GM23248 (cell line): ENCODE measurements around the gene CACNB4. TPM values are rescaled to one million over a fixed set of nuclear protein-coding genes. Genes with fewer than 3 reads are reported as not detected.
"Not testable (repeated sequence)": the region's sequence is repeated elsewhere in the genome, so short reads cannot be mapped to it uniquely, and the experiment has no call there.

Source experiments
- DNase-seq: peaks from one replicate; pipeline ENCODE4 v3.0.0-alpha.2; 2015
- H2AFZ ChIP-seq: fragments of 200-600 bp; sonication (generic); 2 replicates; pipeline ENCODE4 v1.6.1; 2016; ENCODE audit warnings: antibody characterized with exemption
- H3F3A ChIP-seq: fragments of 200-600 bp; sonication (generic); 2 replicates; pipeline ENCODE4 v1.6.1; 2016; ENCODE audit warnings: mild to moderate bottlenecking, antibody characterized with exemption, mixed run types; ENCODE audit not compliant: insufficient read depth
- H3K27ac ChIP-seq: fragments of 200-600 bp; sonication (generic); 2 replicates; pipeline ENCODE4 v1.5.1; 2016; ENCODE audit warnings: mild to moderate bottlenecking
- H3K27me3 ChIP-seq: fragments of 200-600 bp; sonication (generic); replicated peaks from 2 replicates; pipeline ENCODE4 v1.6.1; 2016; ENCODE audit warnings: mild to moderate bottlenecking; ENCODE audit not compliant: insufficient read depth
- H3K36me3 ChIP-seq: fragments of 200-600 bp; sonication (generic); 2 replicates; pipeline ENCODE4 v1.6.1; 2016; ENCODE audit warnings: low read depth, mild to moderate bottlenecking
- H3K4me1 ChIP-seq: fragments of 200-600 bp; sonication (generic); 2 replicates; pipeline ENCODE4 v1.6.1; 2016; ENCODE audit warnings: mild to moderate bottlenecking; ENCODE audit not compliant: insufficient read depth
- H3K4me2 ChIP-seq: fragments of 200-600 bp; sonication (generic); one replicate; pipeline ENCODE4 v1.6.1; 2016; ENCODE audit warnings: mild to moderate bottlenecking; ENCODE audit not compliant: unreplicated experiment
- H3K4me3 ChIP-seq: fragments of 200-600 bp; sonication (generic); 2 replicates; pipeline ENCODE4 v1.5.1; 2016; ENCODE audit warnings: mild to moderate bottlenecking
- H3K79me2 ChIP-seq: fragments of 200-600 bp; sonication (generic); 2 replicates; pipeline ENCODE4 v1.6.1; 2016; ENCODE audit warnings: mild to moderate bottlenecking; ENCODE audit not compliant: insufficient read depth
- H3K9ac ChIP-seq: fragments of 200-600 bp; sonication (generic); 2 replicates; pipeline ENCODE4 v1.6.1; 2016; ENCODE audit warnings: mild to moderate bottlenecking
- H3K9me2 ChIP-seq: fragments of 200-600 bp; sonication (generic); 2 replicates; pipeline ENCODE4 v1.6.1; 2016; ENCODE audit warnings: mixed run types, mild to moderate bottlenecking, moderate library complexity; ENCODE audit not compliant: insufficient read depth
- H3K9me3 ChIP-seq: fragments of 200-600 bp; sonication (generic); one replicate; pipeline ENCODE4 v1.6.1; 2017; ENCODE audit warnings: low read depth
- H4K20me1 ChIP-seq: fragments of 200-600 bp; sonication (generic); 2 replicates; pipeline ENCODE4 v1.6.0; 2016; ENCODE audit not compliant: insufficient read depth
- EZH2 ChIP-seq: fragments of 200-600 bp; sonication (generic); IDR thresholded peaks from 2 replicates; pipeline ENCODE4 v1.6.1; 2018; ENCODE audit warnings: antibody characterized with exemption, mild to moderate bottlenecking; ENCODE audit not compliant: insufficient read depth, poor library complexity, severe bottlenecking
- EZH2phosphoT487 ChIP-seq: fragments of 200-600 bp; sonication (generic); IDR thresholded peaks from 2 replicates; pipeline ENCODE4 v1.6.1; 2018; ENCODE audit warnings: antibody characterized with exemption, moderate library complexity, mild to moderate bottlenecking, low read depth; ENCODE audit not compliant: insufficient read depth
- WGBS, 2 experiments: methylation state at CpG; one replicate each; pipeline ENCODE4 v1.1.6; 2015 to 2017; ENCODE audit warnings: low lambda C conversion rate in 2 of 2, low coverage in 1 of 2; ENCODE audit errors: missing lambda C conversion rate in 2 of 2; 5-methylcytosine and 5-hydroxymethylcytosine counted together
- in situ Hi-C: fragments of 300-500 bp; cut with MboI; formaldehyde crosslinking; loops from 2 replicates; pipeline ENCODE4 v1.15.0; 2020
- polyA plus RNA-seq: library from polyadenylated mRNA; unstranded; fragments of >200 nt; fragmentation: Nextera tagmentation; extraction: Ambion mirVana; gene quantifications from 2 replicates; pipeline ENCODE4 v1.2.1, GENCODE V29; 2016
- total RNA-seq: library from RNA; depleted of rRNA; stranded (reverse); fragments of >200 nt; shearing (Covaris generic); gene quantifications from 2 replicates; pipeline ENCODE4 v1.2.3, GENCODE V29; 2014

The CACNB4 gene
- total and polyA plus RNA-seq, 2 experiments from 2014 or later, result 0.05 to 0.11 TPM

DNA sequence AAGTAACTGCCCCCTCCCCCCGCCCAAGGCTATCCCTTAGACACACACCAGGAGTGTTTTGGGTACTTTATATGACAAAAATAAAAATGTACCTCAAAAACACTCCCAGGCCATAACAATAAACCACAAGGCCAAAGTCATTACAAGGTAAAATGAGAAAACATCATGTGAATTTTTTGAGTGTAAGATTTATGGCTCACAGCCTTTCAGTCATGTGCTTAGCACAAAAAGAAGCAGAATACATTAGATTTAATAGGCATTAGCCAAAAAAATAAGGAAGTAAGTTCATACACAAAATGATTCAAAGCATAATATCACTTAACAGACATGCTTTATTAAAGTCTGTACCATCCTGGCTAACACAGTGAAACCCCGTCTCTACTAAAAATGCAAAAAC, 103.7 kb downstream of the CACNB4 start:
- Histone ChIP-seq H3K9me2 (no peaks in the 10 kb centered on the region), H3K9ac (no peak overlapping the region), H3F3A (no peaks in the 10 kb centered on the region), H3K9me3 (no peaks in the 10 kb centered on the region), H3K36me3 (no peaks in the 10 kb centered on the region), H3K27ac (no peak overlapping the region), H3K79me2 (no peaks in the 10 kb centered on the region), H3K4me3 (no peak overlapping the region), H3K4me1 (no peaks in the 10 kb centered on the region), H2AFZ (no peak overlapping the region), H3K27me3 (no peaks in the 10 kb centered on the region; the same call in 1 of the 2 replicates), H4K20me1 (no peaks in the 10 kb centered on the region), H3K4me2 (no peak overlapping the region)
- no peak for TF ChIP-seq EZH2
- no peak for TF ChIP-seq EZH2phosphoT487
- WGBS, 2 experiments, result 31 to 42% methylated on average over 2 of the region's 2 CpGs
- DNase-seq, result no peak
- in situ Hi-C loops, result no loop called here

DNA sequence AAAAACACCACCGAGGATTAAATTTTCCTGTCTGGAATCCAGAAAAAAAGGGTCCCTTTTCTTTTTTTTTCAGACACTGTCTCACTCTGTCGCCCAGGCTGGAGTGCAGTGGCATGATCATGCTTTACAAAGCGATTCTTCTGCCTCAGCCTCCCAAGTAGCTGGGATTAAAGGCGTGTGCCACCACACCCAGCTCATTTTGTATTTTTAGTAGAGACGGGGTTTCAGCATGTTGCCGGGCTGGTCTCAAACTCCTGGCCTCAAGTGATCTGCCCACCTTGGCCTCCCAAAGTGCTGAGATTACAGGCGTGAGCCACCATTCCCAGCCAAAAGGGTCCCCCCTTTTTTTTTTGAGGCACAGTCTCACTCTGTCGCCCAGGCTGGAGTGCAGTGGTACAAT, 104.7 kb downstream of the CACNB4 start:
- H3K27me3 ChIP-seq, H3K79me2 ChIP-seq, DNase-seq, H3K4me3 ChIP-seq, H3K9me3 ChIP-seq, H3K36me3 ChIP-seq, in situ Hi-C loops, H3K4me2 ChIP-seq, H3K4me1 ChIP-seq, H3F3A ChIP-seq, H3K9me2 ChIP-seq, H3K27ac ChIP-seq, H4K20me1 ChIP-seq, H2AFZ ChIP-seq, H3K9ac ChIP-seq: not testable (repeated sequence)
- 60 to 65% methylated on average over 8 of the region's 8 CpGs for WGBS, 2 experiments

DNA sequence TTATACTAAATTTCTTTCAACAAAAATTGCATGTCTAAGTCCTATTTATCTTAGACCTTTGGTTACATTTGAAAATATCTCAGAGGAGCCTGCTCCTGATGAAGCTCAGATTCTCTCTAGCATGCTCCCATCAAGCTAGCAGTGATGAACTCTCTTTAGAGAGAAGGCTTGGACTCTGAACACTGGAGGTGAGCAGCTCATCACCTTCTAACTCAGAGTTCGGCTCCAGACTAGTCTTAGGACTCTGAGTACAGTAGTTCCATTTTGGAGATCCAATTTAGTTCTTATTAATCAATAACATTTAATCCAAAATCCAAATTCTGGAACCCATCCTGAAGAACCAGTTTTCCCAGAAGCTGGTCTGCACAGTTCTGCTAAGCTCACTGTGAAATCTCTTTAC, 107.8 kb downstream of the CACNB4 start:
- no peak overlapping the region for H3K4me2 ChIP-seq
- H3K27me3 ChIP-seq, result no peaks in the 10 kb centered on the region; the same call in 1 of the 2 replicates
- no peak for DNase-seq
- no peaks in the 10 kb centered on the region for H3K36me3 ChIP-seq
- no peaks in the 10 kb centered on the region for H3K9me3 ChIP-seq
- H3K4me1 ChIP-seq, result no peaks in the 10 kb centered on the region
- 41 to 42% methylated on average over 1 of the region's 1 CpG for WGBS, 2 experiments
- no peak overlapping the region for H3K27ac ChIP-seq
- no peak overlapping the region for H3K4me3 ChIP-seq
- no peak overlapping the region for H3K9ac ChIP-seq
- no peaks in the 10 kb centered on the region for H3K9me2 ChIP-seq
- no peaks in the 10 kb centered on the region for H4K20me1 ChIP-seq
- no peaks in the 10 kb centered on the region for H3F3A ChIP-seq
- no peaks in the 10 kb centered on the region for H3K79me2 ChIP-seq
- no peak for TF ChIP-seq EZH2
- TF ChIP-seq EZH2phosphoT487, result no peak
- in situ Hi-C loops, result no loop called here
- no peak overlapping the region for H2AFZ ChIP-seq

DNA sequence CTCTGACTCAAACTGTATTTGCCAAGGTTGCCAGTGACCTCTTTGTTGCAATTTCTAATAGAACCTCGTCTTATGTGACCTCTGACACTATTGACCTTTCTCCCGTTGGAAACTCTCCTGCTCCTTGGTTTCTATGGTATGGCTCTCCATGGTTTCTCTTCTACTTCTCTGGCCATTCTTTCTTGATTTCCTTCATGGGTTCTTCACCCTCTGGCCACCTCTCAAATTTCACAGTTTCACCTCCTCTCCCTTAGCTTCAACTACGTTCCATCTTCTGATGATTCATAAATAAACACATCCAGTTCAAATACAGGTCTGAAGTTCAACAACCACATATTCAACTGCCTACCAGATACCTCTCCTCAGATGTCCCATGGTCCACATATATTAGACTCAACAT, 109.5 kb downstream of the CACNB4 start:
- WGBS, 2 experiments, result 35 to 39% methylated on average over 3 of the region's 3 CpGs

DNA sequence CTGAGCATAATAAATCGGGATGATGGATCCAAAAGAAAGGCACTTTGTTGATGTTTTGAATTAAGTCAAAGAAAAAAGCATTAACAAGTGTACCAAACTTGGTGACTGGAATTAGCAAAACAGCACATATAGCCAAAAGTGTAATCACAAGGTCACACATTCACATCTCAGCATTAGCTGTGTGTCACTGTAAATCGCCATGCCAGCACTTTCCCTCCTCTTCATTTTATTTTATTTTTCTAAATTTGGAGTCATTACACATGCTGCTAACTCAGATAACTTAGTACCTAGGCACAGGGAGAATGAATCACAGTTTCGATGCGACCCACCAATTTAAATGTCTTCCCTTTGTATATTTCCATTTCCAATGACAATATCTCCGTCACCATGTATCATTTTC, 111.4 kb downstream of the CACNB4 start:
- Histone ChIP-seq H4K20me1 (no peaks in the 10 kb centered on the region), H3K36me3 (no peaks in the 10 kb centered on the region), H3K27me3 (no peaks in the 10 kb centered on the region; the same call in 1 of the 2 replicates), H3K4me3 (no peak overlapping the region), H2AFZ (no peak overlapping the region), H3K9me2 (no peaks in the 10 kb centered on the region), H3K4me1 (no peaks in the 10 kb centered on the region), H3K9me3 (no peaks in the 10 kb centered on the region), H3K79me2 (no peaks in the 10 kb centered on the region), H3K4me2 (no peak overlapping the region), H3K27ac (no peak overlapping the region), H3K9ac (no peak overlapping the region), H3F3A (no peaks in the 10 kb centered on the region)
- in situ Hi-C loops, result no loop called here
- WGBS, 2 experiments, result 73 to 78% methylated on average over 5 of the region's 5 CpGs
- TF ChIP-seq EZH2, result no peak
- no peak for TF ChIP-seq EZH2phosphoT487
- DNase-seq, result no peak

More for the DNA sequence above, 109.5 kb downstream of the CACNB4 start:
- no peaks in the 10 kb centered on the region; the same call in 1 of the 2 replicates for H3K27me3 ChIP-seq
- DNase-seq, result no peak
- H3K36me3 ChIP-seq, result no peaks in the 10 kb centered on the region
- no peak overlapping the region for H3K4me3 ChIP-seq
- no peaks in the 10 kb centered on the region for H3K4me1 ChIP-seq
- H3F3A ChIP-seq, result no peaks in the 10 kb centered on the region
- H2AFZ ChIP-seq, result no peak overlapping the region
- no peaks in the 10 kb centered on the region for H3K9me3 ChIP-seq
- no peak overlapping the region for H3K9ac ChIP-seq
- no peaks in the 10 kb centered on the region for H3K79me2 ChIP-seq
- H3K9me2 ChIP-seq, result no peaks in the 10 kb centered on the region
- H3K4me2 ChIP-seq, result no peak overlapping the region
- in situ Hi-C loops, result no loop called here
- H3K27ac ChIP-seq, result no peak overlapping the region
- no peak for TF ChIP-seq EZH2
- TF ChIP-seq EZH2phosphoT487, result no peak
- H4K20me1 ChIP-seq, result no peaks in the 10 kb centered on the region
